Left renal pelvis (tissue), 4 donors: ENCODE results near the gene WDR5. TPM values are rescaled to one million over a fixed set of nuclear protein-coding genes. Genes with fewer than 3 reads are reported as not detected.

Experiments used
- DNase-seq, 4 donors: peaks; one replicate each; pipeline ENCODE4 v3.0.0-alpha.2; 2013; ENCODE audit warnings: low read depth in 4 of 4, low spot score in 3 of 4
- polyA plus RNA-seq, 4 donors: library from polyadenylated mRNA; unstranded; fragments of 120-200 nt; gene quantifications; one replicate each; pipeline ENCODE4 v1.2.1, GENCODE V29; 2013; ENCODE audit not compliant: insufficient read length in 4 of 4

Gene WDR5
- polyA plus RNA-seq, 4 donors: 33.3 to 41.0 (median 37.3) TPM

- no peak for DNase-seq
These were observed 69.2 kb downstream of the WDR5 start for GRCh38 chr9:134204991-134205578.

DNA sequence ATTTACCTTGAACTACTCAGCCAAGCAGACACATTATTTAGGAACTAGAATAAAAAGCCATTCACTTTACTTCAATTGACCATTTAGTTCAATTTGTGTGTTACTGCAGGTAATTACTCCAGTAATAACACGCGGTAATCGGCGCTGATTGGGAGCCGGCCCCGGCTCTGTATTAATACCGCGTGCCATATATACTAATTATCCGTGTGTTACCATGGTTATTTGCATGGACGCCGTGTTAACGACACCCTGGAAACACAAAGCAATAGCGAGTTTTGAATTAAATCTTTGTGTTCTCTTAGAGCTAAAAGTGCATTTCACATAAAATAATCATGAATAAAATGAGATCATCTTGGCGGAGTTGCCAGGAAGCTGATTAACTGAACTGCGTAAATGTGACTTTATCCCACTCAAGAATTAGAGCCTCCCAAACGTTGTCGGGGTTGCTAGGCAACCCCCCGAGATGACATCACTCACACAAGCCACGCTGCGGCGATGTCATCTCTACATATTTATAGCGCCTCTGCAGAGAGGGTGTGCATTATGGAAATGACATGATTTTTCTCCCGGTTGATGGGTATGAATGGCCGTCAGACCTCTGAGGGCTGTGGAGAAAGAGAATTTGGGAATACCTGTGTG is 69.9 kb downstream of the WDR5 start:
- DNase-seq: no peak

GRCh38 chr9:134206311-134207300 is 70.7 kb downstream of the WDR5 start:
- no peak for DNase-seq

DNA sequence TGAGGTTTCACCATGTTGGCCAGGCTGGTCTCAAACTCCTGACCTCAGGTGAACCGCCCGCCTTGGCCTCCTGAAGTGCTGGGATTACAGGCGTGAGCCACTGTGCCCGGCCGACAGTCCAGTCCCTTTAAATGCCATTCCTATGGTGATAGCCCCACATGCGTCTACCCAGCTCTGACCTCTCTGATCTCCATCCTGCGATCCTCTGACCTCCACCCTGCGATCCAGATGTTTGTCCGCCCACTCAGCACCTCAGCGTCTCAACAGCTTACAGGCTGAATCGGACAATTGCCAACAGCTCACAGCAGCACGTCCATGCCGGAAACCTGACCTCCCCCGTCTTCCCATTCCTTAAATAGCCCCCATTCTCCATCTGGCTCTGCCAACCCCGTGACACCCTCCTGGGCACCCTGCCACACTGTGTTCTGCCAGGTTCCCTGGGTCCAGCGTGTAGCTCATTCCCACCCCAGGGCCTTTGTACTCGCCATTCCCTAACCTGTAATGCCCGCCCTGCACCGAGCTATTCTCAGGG is 72.5 kb downstream of the WDR5 start:
- DNase-seq: no peak

- no peak for DNase-seq
These were observed 73.3 kb downstream of the WDR5 start for GRCh38 chr9:134208981-134209725.

Other genes with a start within 250 kb of the WDR5 start
- 10 to 100 TPM; 14.7 to 47.1 (median 34.7) TPM for gene VAV2, start 143.8 kb upstream of the WDR5 start, polyA plus RNA-seq
- 10 to 100 TPM; 16.8 to 24.9 (median 21.0) TPM for gene BRD3OS, start 110.6 kb upstream of the WDR5 start, polyA plus RNA-seq
- gene BRD3, start 68.1 kb upstream of the WDR5 start, polyA plus RNA-seq: 10 to 100 TPM; 42.1 to 52.4 (median 46.0) TPM
- gene RNU6ATAC, start 28.5 kb downstream of the WDR5 start, polyA plus RNA-seq: 1 to 10 TPM in 1 of 4 donors, not detected in 3; 1.4 TPM
- gene RXRA, start 190.4 kb downstream of the WDR5 start, polyA plus RNA-seq: 10 to 100 TPM; 38.1 to 52.1 (median 42.5) TPM